ENCODE data around the gene DAND5.

DNA sequence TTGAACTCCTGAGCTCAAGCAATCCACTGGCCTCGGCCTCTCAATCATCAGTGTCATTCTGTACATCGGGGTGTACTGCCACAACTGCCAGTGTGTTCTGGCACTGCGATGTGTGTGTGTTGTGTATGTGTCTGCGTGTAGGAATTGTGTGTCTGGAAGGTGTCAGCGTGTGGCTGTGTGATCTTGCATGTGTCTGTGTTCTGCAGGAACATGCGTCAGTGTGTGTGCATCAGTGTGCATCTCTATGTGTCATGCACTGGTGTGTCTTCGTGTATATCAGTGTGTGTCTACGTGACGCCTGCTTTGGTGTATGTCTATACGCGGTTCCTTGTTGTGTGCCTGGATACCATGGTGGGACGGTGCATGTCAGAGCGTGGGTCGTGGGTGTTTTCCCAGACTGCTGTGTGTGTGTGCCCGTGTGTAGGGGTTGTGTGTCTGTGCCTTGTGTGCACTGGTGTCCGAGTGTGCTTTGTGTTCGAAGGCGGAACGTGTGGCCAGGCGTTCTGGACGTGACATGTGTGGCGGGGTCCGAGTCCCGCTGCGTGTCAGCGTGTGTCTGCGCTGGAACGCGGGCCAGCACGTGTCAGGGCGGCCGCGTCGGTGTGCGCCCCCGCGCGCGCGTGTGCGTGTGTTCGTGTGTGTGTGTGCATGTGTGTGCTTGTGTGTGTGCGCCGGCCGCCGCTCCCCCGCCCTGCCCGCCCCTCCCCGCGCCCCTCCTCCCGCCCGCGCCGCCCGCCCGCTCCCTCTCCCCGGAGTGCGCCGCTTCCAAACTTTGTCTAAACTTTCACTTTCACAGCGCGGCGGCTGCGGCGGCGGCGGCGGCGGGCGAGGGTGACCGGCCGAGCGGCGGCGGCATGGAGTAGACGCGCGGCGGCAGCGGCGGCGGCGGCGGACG is 25.6 kb downstream of the DAND5 start, which contains the start of gene NFIX:
- TF ChIP-seq GATA2 (IDR thresholded peaks at IDR 0.05; ENCODE audit: low read depth, low read length), result no peak
- no peak for TF ChIP-seq GATA3 (IDR thresholded peaks at IDR 0.05; ENCODE audit: low read depth, low read length)
